HL-60/S4 treated with phorbol 12-myristate 13-acetate at 8.2 ng/mL for 4 days and 3 days (cell line): ENCODE data around the gene ACTR3C.
"Not testable (repeated sequence)": the region's sequence is repeated elsewhere in the genome, so short reads cannot be mapped to it uniquely, and the experiment has no call there.

ENCODE experiments used
- in situ Hi-C: fragments of 300-500 bp; cut with MboI; formaldehyde crosslinking; loops from 2 replicates; pipeline ENCODE4 v1.15.0; 2022; ENCODE audit warnings: low sequenced_read_pairs

ACTR3C gene

DNA sequence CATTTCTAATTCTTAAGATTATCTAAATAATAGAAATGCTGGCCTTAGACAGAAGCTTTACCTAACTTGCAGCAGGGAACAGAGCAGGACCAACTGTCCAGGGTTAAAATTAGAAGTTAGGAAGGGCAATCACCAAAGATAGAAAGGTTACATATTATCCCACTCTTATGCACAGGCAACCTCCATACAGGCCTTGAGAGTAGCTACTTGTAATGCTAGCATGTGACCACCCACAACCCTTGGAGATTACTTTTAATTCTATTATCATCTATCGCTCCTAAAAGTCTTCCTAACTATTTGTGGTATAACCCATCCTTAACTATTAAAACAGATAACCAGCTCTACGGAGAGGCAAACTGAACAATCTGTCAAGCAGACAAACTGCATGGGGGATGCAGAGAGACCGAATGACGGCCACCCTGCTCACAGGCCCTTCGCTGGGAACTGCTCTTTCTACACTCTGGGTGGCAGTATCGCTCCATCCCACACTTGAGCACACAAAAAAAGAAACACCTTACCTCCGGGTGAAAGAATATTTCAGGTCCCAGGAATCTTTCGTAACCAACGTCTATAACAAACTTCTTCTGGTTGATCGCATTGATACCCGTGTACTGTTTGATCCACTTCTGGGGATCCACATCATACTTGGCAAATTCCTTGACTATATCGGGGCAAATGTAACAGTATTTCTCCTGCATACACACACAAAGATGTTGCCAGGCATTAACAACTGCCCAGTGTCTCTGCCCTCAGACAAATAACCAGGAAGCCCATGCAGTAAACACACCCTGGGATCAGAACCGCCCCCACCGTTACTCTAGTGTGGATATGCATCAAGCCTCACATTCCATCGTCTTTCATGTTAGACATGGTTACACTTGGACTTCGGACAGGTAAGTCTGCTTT lies 37.2 kb downstream of the ACTR3C start:
- in situ Hi-C loops: not testable (repeated sequence)

DNA sequence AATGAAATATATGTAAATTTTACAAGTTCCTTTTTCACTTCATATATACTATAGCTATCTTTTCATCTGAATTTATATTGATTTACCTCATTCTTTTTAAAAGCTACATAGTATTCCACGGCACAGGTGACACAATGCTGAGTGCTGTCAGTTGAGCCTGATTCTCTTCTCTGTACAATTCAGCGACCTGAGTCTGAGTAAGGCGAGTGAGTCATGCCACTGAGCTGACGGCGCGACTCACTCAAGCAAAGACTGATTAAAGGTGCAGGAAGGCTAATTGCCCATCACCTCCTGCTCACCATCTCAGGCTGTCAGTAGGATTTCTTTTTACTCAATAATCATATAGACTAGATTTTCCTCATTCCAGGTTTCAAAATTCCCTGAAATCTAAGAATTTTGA lies 39.7 kb downstream of the ACTR3C start:
- in situ Hi-C loops: not testable (repeated sequence)

DNA sequence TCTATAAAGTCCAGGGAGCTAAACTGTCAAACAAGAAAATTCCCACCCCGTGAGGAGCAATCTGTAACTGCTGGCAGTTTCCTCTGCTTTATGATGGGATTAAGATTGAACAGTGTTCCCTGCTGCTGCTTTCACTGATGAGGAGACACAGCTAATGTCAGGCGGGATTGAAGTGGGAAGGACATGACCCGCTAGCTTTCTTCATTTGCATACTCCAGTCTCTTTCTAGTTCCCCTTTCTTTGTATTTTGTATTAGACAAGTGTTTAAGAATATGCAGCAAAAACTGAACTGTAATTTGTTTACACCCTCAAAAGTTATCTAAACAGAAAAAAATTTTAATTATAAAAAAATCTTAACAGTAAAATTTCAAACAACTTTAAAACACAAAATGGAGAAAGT lies 40.2 kb downstream of the ACTR3C start:
- in situ Hi-C loops: not testable (repeated sequence)

DNA sequence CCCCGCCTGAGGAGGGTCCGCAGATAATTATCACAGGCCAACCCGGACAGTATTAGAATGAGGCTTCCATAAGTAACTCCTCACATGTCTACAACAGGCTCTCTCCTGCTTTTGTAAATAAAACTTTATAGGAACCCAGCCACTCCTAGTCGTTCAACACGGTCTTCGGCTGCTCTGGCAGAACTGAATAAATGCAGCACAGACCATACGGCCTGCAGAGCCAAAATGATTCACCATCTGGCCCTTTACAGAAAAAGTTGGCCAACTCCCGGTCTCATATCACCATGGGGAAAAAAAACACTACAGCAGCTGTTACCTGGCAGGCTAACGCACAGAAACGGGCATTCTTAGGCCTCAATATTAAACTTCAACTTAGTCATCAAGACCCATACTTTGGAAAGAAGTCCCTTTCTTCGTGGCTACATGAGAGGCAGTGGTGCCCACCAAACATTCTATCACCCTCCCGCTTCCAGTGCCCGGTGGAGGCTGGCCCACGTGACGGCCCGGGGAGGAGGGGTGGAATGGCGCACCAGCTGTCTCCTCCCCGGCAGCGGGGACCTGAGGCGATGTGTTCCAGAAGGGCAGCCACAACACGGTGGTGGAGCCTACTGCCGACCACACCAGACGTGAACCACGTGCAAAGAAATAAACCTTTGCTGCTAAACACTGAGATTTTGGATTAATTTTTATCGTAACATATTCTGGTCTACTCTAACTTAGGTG lies 41.5 kb downstream of the ACTR3C start:
- in situ Hi-C loops: not testable (repeated sequence)

DNA sequence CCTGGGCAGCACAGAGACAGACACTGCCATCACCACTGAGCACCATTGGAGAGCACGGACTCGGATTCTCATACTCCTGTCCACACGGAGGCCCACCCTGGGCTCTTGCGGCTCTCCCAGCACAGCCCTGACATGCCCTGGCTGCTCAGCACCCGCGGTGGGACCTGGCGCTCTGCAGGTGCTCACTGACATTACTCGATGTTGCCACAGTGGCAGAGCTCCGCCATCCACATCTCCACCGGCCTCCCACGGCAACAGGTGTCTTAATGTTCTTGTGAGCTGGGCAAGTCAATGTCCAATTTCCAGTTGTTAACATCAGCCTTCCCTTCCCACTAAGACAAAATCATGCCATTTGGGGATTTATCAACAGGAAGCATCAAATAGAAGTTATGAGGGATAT lies 45.0 kb downstream of the ACTR3C start:
- in situ Hi-C loops: not testable (repeated sequence)

DNA sequence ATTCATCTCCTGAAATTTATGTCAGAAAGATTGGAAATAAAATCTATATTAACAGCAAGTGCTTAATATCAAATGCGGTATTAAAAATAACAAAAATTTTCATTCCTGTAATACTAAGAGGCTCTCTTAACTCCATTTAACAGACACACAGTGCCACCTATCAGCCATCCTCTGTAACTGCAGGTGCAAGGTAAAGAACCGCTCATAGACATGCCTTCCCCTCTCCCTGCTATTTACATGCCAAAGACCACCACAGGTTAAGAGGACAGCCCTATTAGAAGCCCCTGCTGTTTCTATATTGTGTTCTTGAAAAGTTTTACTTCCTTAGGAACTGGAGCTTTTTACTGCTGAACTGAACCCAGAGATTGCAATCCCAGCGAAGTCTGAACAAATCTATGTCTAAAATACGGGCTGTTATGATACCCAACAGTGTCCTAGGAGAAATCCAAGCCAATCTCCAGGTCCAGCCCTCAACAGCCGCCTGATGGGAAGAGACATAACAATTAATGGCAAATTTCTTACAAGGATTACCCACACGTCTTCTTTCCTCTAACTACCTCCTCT lies 47.1 kb downstream of the ACTR3C start:
- in situ Hi-C loops: not testable (repeated sequence)

DNA sequence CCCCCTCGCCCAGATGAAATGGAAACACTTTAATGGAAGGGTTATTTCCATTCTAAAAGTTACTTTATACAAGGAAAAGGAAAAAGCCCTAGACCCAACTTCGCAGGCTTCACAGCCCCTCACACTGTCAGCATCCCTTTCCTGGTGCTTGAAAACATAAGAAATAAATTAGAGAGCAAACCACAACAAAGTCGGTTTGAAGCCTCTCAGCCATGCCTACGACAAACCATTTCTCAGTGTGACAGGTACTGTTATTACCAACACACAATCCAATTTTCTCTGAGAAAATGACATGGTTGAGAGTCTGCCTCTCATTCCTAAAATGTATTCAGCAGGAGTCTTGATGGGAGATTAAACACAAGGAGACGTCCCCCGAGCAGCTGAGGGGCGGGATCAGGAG lies 51.4 kb downstream of the ACTR3C start:
- in situ Hi-C loops: not testable (repeated sequence)

DNA sequence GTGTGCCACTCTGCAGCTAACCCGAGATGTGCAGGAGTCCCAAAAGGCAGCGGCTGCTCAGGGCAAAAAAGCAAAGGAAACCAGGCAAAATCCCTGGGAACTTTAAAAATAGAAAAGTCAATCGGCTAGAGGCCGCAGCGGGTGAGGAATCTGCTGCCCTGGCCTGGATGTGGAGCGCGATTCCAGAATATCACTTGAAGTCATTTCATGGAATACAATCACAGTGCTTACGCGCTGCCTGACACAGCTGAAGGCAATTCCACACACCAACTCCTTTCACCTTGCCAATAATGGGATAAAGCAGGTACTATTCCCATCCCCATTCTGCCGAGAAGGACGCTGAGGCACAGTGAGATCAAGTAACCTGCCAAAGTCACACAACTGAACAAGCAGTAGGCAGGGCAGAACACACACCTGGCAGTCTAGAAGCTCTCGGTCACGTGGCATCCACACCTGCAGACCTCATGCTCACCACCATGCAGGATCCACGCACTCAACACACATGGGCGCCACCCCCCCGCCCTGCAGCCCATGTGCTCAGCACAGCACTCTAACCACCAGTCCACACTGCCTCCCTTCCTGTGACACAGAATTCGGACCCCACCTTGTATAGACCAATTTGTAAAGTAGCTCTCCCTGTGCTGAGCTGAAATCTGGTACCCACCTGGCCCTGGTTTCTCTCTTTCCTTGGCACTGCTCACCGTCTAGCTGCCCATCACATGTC lies 53.1 kb downstream of the ACTR3C start:
- in situ Hi-C loops: not testable (repeated sequence)

DNA sequence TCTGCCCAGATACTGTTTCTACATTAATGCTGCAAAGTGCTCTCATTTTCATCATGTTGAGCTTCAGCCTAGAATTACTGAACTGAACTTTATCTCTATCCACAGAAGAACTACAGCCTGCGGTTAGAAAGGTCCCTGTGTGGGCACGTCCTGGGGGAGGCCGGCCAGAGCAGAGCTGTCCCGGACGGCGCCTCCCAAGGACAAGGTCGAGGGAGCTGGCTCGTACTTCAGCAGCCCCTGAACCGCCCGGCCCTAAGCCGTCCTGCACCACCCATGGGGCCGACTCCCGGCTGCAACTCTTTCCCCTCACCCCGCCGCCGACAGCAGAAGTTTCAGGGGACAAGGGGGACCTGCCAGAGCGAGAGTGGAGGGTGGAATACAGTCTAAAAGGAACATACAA lies 54.5 kb downstream of the ACTR3C start:
- in situ Hi-C loops: not testable (repeated sequence)

DNA sequence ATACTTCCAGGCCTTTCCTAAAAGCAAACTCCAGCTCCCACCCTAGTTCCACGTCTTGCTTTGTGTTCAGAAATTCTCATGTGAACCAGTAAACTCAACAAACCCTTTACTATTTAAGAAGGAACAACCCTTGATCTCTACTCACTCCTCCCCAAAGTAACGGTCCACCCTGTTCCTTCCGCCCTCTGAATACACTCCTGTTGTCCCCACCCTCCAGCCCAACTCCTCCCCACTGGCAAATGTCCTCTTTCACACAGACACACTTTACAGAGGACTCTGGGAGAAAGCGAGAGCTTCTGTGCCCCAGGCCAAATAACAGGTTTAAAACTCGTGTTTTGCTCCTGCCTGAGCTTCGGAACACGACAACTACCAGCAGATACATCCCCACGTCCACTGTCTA lies 55.1 kb downstream of the ACTR3C start:
- in situ Hi-C loops: not testable (repeated sequence)

DNA sequence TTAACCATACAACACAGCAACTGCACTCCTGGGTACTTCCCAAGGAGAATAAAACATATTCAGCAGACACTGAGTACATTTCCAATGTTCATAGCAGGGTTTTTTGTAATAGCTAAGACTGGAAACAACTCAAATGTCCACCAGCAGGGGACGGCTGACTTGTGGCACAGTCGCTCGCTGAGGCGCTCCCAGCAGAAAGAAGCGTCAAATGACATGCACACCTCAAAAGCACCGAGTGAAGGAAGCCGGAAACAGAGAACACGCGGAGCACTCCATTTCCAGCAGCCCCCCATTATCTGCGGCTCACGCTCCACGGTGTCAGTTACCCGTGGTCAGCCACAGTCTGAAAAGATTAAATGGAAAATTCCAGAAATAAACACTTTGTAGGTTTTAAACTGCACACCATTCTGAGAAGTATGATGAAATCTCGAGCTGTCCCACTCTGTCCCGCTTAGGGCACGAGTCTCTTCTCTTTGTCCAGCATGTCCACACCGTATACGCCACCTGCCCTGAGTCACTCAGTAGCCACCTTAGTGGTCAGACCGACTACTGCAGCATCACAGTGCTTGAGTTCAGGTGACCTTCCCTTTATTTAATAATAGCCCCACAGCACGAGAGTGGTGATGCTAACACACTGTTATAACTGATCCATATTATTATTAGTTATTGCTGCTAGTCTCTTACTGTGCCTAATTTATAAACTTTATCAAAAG lies 56.2 kb downstream of the ACTR3C start:
- in situ Hi-C loops: not testable (repeated sequence)

DNA sequence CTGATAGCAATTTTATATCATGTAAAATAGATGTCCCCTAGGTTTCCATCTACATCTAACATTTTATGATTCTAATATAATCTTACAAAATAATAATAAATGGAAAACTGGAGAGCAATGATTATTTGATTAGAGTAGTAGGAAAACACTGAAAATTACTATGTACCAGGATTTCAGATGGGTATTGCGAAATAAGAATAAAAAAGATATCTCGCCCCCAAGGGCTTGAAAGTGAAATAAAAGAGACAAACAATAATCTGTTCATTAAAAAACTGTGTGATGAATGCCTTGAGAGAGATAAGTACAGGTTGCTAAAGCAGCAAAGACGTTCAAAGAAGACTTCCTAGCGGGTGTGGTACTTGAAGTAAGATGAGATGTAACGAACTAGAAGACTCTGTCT lies 60.7 kb downstream of the ACTR3C start:
- in situ Hi-C loops: not testable (repeated sequence)

DNA sequence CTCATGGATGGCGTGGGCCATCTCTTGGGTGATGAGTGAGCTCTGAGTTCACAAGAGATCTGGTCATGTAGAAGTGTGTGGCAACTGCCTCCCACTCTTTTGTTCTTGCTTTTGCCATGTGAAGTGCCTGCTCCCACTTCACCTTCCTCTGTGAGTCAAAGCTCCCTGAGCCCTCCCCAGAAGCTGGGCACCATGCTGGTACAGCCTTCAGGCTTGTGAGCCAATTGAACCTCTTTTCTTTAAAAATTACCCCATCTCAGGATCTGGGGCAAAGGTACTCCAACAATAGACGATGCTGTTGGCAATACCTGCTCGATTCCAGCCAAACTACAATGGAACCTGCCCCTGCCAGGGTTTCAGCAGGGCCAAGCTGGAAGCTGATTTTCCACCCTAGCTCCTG lies 75.6 kb downstream of the ACTR3C start:
- in situ Hi-C loops: not testable (repeated sequence)

DNA sequence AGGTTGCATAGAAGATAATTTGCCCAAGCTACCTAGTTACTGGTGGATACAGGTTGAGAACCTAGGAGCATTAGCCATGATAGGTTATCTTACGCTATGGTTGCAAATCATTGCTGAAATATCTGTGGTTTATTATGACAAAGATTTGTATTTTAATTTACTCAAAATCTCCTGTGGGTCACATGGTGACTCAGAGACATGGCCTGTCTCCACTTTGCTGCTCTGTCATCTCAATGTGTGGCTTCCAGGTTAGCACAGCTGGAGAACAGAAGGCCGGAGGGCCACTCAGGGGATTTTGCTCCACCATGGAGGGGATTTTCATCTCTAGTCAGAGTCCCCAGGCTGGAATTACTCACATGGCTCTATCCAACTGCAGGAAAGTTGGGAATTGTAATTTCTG lies 78.1 kb downstream of the ACTR3C start:
- in situ Hi-C loops: not testable (repeated sequence)

DNA sequence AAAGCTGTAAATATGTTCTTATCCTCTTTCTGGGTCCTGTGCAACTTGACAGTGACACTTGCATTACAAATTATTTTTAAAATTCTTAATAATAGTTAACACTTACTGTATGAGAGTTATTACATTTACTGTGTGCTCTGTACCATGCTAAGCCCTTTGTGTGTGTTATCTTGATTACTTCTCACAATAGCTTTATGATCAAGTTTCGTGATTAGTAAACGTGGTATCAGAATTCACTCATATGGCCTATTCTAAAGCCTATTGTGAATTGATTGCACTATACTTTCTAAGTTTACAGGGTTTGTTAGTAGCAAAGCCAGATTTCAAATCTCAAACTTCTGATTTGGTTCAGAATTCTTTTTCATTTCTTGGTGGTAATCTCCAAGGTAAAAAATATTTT lies 80.4 kb downstream of the ACTR3C start:
- in situ Hi-C loops: not testable (repeated sequence)

DNA sequence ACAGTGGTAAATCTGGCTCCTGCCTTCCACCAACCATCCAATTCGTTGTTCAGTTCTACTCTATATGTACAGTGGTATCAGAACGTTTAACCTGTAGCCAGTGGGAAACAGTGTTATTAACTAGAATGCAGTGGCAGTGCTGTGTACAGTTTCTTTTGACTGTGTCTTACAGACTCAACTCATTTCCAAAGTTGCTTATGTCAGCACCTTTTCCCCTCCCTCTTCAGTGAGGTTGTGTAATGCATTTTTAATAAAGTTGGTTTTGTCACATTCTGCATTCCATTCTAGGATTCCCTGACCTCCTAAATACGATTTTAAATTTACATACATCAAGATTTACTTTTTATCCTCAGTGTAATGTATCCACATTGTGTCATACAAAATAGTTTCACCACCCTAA lies 97.9 kb downstream of the ACTR3C start:
- in situ Hi-C loops: not testable (repeated sequence)

DNA sequence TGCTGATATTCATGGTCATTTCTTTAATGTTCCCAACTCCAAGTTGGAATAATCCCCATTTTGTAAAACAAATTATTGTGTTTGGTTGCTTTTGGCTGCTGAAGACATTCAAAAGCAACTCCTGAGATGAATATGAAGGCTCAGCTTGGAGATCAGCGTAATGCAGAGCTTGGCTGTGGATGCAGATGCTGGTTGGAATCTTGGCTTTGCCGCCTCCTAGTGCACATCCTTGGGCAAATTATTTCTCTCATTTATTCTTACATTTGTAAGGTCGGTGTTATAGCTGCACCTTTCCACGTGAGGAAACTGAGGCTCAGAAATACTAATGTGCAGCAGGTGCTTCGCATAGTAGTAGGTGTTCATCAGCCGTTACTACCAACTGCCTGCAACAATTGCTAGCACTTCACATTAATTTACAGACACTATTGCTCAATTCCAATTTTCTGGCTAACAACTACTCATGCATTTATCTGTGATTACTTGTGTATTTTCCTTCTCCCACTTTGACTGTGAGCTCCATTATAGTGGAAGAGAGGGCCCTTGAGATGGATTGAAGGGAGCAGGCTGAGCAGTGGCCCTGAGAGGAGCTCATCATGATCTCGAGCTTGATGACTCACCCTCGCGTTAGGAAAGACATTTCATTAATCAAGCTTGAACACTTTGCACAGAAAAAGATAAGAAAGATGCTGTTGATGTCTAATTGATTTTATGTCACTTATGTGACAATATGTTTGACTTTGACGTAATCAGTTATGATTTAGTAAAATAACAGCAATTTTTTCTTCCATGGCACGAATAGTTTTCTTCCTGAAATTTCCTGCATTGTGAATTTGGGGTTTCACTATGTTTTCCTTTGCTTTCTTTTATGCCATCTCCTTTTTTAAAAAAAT lies 101.0 kb downstream of the ACTR3C start:
- in situ Hi-C loops: not testable (repeated sequence)

DNA sequence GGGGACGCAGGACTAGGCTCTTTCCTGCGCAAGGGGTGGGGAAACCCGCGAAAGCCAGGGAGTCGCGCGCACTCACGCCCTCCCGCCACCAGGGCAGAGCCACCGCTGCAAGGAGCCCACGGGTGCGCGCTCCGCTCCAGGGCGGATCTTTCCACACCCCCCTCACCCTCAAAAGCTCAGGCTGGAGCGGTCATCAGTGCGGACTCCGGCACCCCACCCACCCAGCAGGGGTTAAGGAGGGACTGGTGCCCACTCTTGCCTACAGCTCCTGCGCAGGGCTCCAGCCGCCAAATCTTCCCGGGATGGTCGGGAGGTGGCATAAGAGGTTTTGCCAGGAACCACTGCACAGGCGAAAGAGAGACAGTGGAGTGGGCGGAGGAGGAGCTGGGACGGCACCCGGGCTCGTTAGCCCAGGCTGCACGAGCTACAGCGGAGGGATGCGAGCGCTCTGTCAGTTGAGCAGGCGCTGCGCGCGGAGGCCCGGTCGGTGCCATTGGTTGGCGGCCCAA lies 102.6 kb downstream of the ACTR3C start:
- in situ Hi-C loops: not testable (repeated sequence)

DNA sequence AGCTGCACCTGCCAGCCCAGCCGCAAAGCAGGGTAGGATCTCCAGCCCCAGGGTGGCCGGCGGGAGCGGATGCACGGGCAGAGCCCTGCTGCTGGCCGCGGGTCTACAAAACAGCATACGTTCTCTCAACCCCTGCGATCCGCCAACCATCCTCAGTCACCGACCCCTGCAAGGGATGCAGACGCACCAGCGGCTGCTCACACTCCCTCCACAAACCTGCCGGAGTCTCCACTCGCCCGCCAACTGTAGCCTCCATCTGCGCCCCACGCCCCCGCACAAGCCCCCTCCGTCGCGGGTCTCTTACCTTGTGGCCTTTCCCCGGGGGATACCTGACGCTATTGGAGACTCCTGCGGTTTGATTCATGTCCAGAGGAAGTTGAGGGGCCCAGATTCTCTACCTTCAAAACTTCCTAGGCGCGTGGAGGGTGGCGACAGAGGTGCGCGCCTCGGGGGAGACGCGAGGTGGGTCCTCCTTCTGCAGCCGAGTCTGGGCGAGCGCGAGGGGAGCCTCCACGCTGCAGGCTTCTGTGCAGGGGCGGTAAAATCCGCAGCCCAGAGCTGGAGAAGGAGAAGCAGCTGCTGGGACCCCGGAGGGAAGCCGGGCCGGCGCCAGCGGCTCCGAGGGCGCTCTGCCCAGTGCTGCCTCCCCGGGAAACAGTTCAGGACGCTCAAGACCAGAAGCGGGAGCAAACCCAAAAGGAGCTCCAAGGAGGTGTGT lies 103.2 kb downstream of the ACTR3C start:
- in situ Hi-C loops: not testable (repeated sequence)
